OCI-M2 (cell line): ENCODE results near the gene SCARF2.
"Not testable (repeated sequence)": the region's sequence is repeated elsewhere in the genome, so short reads cannot be mapped to it uniquely, and the experiment has no call there.

Experiments
- DNase-seq: peaks from one replicate; lab custom pipeline; 2025; ENCODE audit not compliant: unreplicated experiment; lab: John Stamatoyannopoulos, UW

The SCARF2 gene

GRCh38 chr22:20463324-20464095 lies 25.9 kb upstream of the SCARF2 start:
- no peak for DNase-seq

- no peak for DNase-seq
Measured at GRCh38 chr22:20459862-20460261, 22.2 kb upstream of the SCARF2 start.

- DNase-seq: no peak
Measured at GRCh38 chr22:20459152-20459542, 21.5 kb upstream of the SCARF2 start.

GRCh38 chr22:20458530-20459151 lies 21.0 kb upstream of the SCARF2 start:
- no peak for DNase-seq

- DNase-seq: no peak
Measured at GRCh38 chr22:20457506-20458240, 20.0 kb upstream of the SCARF2 start.

DNA sequence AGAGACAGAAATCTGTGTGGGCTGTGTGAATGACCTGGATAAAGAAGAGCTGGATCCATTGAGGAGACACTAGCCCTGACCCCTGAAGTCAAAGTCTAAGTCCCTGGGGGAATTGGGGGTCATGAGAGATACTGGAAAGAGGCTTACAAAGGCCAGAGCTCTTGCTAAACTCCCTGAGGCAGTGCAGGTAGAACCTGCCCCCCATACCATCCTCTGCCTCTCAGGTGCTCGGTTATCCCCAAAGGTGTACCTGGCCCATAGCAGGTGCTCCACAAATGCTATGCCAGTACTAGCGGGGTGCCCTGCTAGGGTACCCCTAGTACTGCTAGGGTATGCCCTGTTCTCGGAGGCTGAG lies 19.1 kb upstream of the SCARF2 start:
- no peak for DNase-seq

GRCh38 chr22:20456064-20456721 lies 18.6 kb upstream of the SCARF2 start:
- DNase-seq: peak; percentile 9

GRCh38 chr22:20455709-20456063 lies 18.1 kb upstream of the SCARF2 start:
- no peak for DNase-seq

- DNase-seq: no peak
Measured at GRCh38 chr22:20453222-20453621, 15.6 kb upstream of the SCARF2 start.

- DNase-seq: no peak
Measured at GRCh38 chr22:20451920-20452319, 14.3 kb upstream of the SCARF2 start.

- DNase-seq: not testable (repeated sequence)
Measured at GRCh38 chr22:20451129-20451778, 13.6 kb upstream of the SCARF2 start.

DNA sequence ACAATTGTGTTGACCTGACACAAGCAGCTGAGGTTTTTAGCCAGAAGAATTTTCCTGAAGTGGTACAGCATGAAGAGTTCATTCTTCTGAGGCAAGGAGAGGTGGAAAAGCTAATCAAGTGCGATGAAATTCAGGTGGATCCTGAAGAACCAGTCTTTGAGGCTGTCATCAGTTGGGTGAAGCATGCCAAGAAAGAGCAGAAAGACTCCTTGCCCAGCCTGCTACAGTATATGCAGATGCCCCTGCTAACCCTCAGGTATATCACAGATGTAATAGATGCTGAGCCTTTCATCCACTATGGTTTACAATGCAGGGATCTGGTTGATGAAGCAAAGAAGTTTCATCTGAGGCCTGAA lies 12.9 kb upstream of the SCARF2 start:
- no peak for DNase-seq

DNA sequence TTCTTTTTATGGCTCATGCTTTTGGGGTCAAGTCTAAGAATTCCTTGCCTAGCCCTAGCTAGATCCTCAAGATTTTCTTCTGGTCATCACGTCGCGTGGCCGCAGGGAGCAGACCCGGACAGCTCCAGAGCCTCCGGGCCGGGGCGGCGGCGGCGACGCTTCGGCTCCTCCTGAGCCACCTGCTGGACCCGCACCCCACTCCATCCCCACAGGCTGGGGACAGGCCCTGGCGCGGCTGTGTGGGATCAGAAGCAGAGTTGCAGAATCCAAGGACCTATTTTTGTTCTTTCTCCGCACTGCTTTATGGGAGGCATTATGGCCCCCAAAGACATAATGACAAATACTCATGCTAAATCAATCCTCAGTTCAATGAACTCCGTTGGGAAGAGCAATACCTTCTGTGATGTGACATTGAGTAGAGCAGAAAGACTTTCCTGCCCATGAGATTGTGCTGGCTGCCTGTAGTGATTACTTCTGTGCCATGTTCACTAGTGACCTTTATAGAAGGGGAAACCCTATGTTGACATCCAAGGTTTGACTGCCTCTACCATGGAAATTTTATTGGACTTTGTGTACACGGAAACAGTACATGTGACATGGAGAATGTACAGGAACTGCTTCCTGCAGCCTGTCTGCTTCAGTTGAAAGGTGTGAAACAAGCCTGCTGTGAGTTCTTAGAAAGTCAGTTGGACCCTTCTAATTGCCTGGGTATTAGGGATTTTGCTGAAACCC lies 12.4 kb upstream of the SCARF2 start:
- DNase-seq: no peak

DNA sequence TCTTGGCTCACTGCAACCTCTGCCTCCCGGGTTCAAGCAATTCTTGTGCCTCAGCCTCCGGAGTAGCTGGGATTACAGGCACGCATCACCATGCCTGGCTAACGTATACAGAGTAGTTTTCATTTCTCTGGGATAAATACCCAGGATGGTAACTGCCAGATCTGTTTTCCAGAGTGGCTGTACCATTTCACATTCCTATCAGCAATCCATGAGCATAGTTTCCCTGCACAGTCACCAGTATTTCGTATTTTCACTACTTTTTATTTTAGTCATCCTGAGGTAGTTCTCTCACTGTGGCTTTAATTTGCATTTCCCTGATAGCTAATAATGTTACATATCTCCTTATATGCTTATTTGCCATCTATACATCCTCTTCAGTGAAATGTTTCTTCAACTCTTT lies 11.0 kb upstream of the SCARF2 start:
- no peak for DNase-seq

GRCh38 chr22:20446383-20446970 lies 8.9 kb upstream of the SCARF2 start:
- DNase-seq: no peak

DNA sequence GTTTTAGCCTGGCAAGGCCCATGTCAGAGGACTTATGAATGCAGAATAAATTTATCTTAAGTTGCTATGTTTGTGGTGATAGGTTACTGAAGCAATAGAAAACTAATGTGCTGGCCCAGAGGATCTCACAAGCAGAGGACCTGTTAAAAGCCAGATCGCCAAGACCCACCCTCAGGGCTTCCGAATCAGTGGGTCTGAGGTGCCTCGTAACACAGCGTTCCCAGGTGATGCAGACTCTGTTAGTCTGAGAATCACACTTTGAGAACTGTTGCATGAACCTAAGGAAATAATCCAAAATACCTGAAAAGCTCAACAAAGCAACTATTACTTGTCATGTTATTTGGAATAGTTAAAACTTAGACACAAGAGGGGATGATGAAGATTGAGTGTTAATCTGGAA lies 6.7 kb upstream of the SCARF2 start:
- no peak for DNase-seq

DNA sequence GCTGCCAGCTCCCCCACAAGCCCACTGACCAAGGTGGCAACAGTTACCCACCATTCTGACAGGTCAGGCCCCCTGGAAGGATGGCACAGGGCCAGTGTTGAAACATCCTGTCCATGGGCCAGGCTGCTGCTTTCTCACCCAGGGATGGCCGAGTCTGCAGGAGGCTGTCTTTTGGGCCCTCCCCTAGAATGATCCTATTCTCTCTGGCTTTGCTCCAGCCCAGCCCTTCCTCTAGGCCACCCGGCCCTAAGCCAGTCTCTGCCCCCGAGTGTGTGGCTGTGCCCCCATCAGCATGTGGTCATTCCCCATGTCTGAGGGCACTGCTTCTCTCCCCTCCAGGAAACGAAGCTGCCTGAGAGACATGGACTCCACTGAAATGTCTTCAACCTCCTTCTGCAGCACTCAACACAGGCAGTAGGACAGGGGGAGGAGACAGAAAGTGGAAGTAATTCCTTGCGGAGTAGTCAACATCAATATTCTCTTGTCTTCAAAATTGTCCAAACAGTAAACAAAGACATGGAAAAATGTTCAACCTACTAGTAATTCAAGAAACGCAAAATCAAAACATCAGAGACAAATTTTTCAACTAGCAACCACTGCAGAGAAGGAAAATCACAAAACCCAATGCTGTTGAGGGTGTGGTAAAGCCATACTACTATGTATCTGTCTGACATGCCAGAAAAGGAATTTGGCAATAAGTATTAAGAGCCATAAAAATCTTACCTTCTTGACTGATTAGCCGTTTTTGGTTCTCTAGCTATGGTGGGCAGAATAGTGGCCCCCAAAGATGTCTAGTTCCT lies 5.1 kb upstream of the SCARF2 start:
- DNase-seq: no peak

DNA sequence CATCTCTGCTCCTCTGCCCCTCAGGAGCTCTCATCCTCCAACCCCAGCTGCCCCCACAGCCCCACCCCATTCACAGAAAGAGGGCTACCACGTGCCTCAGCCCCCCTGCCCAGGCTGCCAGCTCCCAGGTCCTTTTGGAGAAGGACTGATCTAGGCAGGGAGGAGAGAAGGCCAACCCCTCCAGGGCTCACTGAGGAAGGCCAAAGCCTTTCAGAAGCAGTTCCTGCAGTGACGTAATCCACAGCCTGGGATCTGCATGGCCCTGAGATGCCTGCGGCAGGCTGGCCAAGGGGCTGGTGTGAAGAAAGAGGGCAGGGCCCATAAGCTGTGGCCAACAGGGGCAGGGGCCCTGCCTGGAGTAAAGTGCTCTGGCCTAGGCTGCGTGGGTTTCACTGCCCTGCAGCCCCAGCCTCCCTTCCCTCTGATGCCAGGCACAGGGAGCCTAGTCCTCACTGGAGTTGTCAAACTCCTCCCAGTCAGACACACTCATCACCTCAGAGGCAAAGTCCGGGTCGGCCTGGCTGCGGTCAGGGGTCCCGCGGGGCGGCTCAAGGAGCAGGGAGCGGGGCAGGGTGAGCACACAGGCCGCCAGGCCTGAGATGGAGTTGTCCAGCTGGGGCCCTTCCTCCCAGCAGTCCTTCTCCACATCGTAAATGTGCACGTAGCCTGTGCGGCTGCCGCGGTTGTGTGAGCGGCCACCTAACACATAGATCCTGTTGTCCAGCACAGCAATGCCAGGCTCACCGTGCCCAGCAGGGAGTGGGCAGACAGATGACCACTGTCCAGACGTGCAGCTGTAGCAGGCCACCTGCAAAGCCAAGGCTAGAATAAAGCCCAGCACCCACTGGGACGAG lies 4.2 kb upstream of the SCARF2 start:
- DNase-seq: no peak
